NB4 (cell line): ENCODE measurements around the gene KLK6.

Experiments used
- DNase-seq: peaks from one replicate; pipeline ENCODE4 v3.0.0; 2010; ENCODE audit warnings: low read depth
- H3K4me3 ChIP-seq: one replicate; pipeline ENCODE4 v1.5.1; 2011; ENCODE audit warnings: mild to moderate bottlenecking, low read depth, low read length, moderate library complexity
- CTCF ChIP-seq: IDR thresholded peaks from one replicate; pipeline ENCODE4 v1.5.1; 2012; ENCODE audit warnings: low read depth, low read length
- MYC ChIP-seq: IDR thresholded peaks from 2 replicates; pipeline ENCODE4 v1.6.1; 2011; ENCODE audit warnings: low read depth, low read length
- POLR2A ChIP-seq: IDR thresholded peaks from 2 replicates; pipeline ENCODE4 v1.6.1; 2011; ENCODE audit warnings: mild to moderate bottlenecking; ENCODE audit not compliant: insufficient read length; ENCODE audit errors: extremely low read depth
- TF ChIP-seq, protein P1 (sequence below): IDR thresholded peaks from 2 replicates; pipeline ENCODE4 v1.6.1; 2011; ENCODE audit warnings: low read depth, low read length

KLK6 gene

DNA sequence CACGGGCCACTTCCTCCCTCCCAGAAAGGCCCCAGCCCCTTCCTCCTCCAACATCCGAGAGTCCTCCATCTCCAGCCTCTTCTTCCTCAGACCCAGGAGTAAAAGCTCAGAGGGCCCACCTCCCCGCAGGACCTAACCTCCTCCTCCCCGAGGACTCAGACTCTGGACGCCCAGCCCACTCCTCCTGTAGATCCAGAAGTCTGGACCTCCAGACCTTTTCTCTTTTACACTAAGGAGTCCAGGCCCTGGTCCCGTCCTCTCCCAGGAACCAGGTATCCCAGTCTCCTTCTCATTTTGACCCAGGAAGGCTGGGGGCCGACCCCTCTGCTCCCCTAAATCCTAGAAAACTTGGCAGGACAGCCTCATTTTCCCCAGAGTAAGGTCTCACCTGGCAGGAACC is 33.9 kb upstream of the KLK6 start:
- H3K4me3 ChIP-seq: no peak overlapping the region
- TF ChIP-seq, protein P1, sequence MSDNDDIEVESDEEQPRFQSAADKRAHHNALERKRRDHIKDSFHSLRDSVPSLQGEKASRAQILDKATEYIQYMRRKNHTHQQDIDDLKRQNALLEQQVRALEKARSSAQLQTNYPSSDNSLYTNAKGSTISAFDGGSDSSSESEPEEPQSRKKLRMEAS: no peak
- TF ChIP-seq MYC (no peak), POLR2A (no peak), CTCF (no peak)
- DNase-seq: no peak

DNA sequence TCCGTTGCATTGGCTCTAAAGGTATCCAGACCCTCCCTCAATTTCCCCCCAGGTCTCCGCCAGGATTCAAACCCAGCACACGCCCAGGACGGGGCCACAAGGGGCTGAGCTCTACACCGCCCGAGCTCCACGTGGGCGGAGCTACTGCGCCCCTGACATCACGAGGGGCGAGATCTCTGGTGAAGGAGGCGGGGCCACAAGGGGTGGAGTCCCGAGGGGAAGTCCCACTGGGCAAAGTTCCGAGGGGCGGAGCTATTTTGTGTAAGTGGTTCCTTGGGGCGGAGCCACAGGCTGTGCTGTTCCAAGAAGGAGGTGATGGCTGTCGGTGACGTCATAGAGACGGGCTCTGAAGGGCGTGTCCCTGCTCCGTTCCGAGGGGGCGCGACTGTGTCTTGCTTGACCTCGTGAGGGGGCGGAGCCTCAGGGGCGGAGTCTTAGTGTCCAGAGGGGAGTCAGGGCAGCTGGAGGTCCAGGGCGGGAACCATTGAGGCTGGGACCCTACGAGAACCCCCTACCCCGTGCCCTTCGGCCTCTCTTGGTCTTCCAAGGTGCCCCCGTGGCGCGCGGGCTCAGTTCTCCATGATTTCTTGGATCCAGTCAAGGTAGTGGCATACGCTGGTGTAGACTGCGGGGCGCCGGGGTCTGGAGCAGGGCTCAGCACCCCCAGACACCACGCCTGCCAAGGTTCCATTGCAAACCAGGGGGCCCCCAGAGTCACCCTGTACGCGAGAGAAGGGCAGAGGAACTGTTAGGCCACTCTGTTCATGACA is 33.3 kb upstream of the KLK6 start:
- peak; percentile 25 for DNase-seq
- TF ChIP-seq, protein P1: no peak
- no peak overlapping the region for H3K4me3 ChIP-seq

DNA sequence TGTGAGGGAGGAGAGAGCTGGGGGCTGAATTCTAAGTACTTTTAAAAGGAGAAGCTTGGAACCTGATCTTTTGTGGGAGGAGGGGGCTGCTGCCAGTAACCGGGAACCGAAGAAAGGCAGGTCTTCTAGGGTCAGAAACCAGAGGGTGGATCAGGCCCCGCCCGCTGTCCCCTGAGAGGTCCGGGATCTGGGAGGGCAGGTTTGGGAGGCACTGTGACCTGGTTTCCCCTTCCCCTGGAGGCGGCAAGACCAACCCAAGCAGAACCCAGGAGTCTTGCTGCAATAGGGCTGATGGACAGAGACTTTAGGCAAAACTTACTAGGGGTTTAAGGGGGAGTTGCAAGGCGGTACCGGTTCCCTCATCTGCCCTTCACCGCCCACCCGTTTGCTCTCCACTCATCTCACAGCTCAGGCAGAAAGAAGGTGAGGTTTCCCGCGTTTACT is 32.7 kb upstream of the KLK6 start:
- no peak overlapping the region for H3K4me3 ChIP-seq
- no peak for DNase-seq
- no peak for TF ChIP-seq CTCF
- TF ChIP-seq, protein P1: no peak
- TF ChIP-seq POLR2A: no peak
- TF ChIP-seq MYC: no peak

GRCh38 chr19:51001515-51001914 is 32.1 kb upstream of the KLK6 start, which contains the start of gene KLK8:
KLK8 (minus strand) TSS chr19:51001604; CDS start chr19:51001167, 437 bp downstream.
- no peak for TF ChIP-seq MYC
- no peak for TF ChIP-seq POLR2A
- TF ChIP-seq CTCF: no peak
- TF ChIP-seq, protein P1: no peak
- DNase-seq: no peak
- no peak within 1 kb of the TSS for H3K4me3 ChIP-seq

GRCh38 chr19:51000981-51001380 is 31.6 kb upstream of the KLK6 start:
- H3K4me3 ChIP-seq: no peak overlapping the region
- no peak for DNase-seq
- TF ChIP-seq CTCF (no peak), MYC (no peak)

GRCh38 chr19:51000426-51000825 is 31.0 kb upstream of the KLK6 start:
- no peak for DNase-seq
- TF ChIP-seq, protein P1: no peak
- TF ChIP-seq MYC: no peak
- no peak for TF ChIP-seq POLR2A
- no peak for TF ChIP-seq CTCF
- no peak overlapping the region for H3K4me3 ChIP-seq
